Ovary (tissue), 3 donors: ENCODE measurements around the gene SGPL1.

Experiments used
- CTCF ChIP-seq, 3 donors: fragments of 450-650 bp in 2 of 3; fragments of 200-600 bp in 1 of 3; IDR thresholded peaks; one replicate each; pipeline versions ENCODE4 v1.5.1 to v1.8.0; 2016 to 2022; ENCODE audit warnings: antibody characterized with exemption in 3 of 3, mild to moderate bottlenecking in 1 of 3
- POLR2A ChIP-seq: fragments of 450-650 bp; IDR thresholded peaks from one replicate; pipeline ENCODE4 v1.6.1; 2017; ENCODE audit warnings: antibody characterized with exemption, mild to moderate bottlenecking, moderate library complexity
- donor health status: DM: no; HTN: no; CAD: no.

GRCh38 chr10:70887804-70888800, 72.4 kb downstream of the SGPL1 start, which contains the start of gene PCBD1:
- TF ChIP-seq CTCF (IDR thresholded peaks at IDR 0.05) (no peak), POLR2A (peak; percentile 25)
